ENCODE data around the gene TMEM120A. TPM values are rescaled to one million over a fixed set of nuclear protein-coding genes. Genes with fewer than 3 reads are reported as not detected.
A peak's percentile ranks its signal among the peaks of the same experiment; 100 is the strongest.
"Not testable (repeated sequence)": the region's sequence is repeated elsewhere in the genome, so short reads cannot be mapped to it uniquely, and the experiment has no call there.

TMEM120A gene
- total RNA-seq = 10 to 100 TPM; 14.4 to 53.9 (median 20.1) TPM

DNA sequence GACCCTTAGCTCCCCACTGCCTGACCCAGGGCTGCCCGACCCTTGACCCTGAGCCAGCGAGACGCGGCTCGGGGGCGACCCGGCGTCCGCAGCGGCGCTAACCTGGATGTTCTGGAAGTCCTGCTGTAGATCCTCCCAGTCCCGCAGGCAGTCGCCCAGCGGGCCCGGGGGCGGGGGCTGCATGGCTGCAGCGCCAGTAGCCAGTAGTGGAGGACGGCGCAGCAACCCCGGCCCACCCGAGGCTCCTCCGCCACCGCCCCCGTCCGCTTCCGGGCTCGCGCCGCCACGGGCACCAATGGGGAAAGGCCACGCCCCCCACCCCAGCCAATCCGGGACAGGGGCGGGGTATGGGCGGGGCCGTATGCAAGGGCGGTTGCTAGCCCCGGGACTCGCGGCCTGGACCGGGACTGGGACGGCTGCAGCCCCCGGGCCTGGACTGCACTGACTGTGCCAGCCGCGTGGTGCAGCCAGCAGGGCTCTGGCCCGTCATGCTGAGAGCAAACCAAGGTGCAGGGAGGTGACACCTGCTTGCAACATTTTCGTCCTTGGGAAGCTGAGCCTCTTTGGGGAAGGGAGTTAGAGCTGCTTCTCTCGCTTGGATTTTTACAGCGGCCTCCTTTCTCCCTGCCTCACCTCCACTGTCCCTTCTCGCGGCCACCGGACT, at the start of gene TMEM120A:
Gene TMEM120A (minus strand): TSS at position 208 of the 664 bp plus-strand sequence. CDS start 25 bp downstream, at position 183.
- TF ChIP-seq, protein P1, sequence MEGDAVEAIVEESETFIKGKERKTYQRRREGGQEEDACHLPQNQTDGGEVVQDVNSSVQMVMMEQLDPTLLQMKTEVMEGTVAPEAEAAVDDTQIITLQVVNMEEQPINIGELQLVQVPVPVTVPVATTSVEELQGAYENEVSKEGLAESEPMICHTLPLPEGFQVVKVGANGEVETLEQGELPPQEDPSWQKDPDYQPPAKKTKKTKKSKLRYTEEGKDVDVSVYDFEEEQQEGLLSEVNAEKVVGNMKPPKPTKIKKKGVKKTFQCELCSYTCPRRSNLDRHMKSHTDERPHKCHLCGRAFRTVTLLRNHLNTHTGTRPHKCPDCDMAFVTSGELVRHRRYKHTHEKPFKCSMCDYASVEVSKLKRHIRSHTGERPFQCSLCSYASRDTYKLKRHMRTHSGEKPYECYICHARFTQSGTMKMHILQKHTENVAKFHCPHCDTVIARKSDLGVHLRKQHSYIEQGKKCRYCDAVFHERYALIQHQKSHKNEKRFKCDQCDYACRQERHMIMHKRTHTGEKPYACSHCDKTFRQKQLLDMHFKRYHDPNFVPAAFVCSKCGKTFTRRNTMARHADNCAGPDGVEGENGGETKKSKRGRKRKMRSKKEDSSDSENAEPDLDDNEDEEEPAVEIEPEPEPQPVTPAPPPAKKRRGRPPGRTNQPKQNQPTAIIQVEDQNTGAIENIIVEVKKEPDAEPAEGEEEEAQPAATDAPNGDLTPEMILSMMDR (IDR thresholded peaks at IDR 0.05) = peak in 4 of 6 experiments; percentile 8 to 31 (median 12)
- TF ChIP-seq POLR2A (IDR thresholded peaks at IDR 0.05) = peak in 2 of 4 donors; percentile 80 to 83
- peaks cover 16 to 47% (median 19%) of the 10 kb centered on the region in 3 donors for H3K4me1 ChIP-seq
- intact Hi-C loops (cut with DNase I) = no loop called here
- peak; percentile 72 for DNase-seq
- no peaks in the 10 kb centered on the region for H3K27me3 ChIP-seq
- peaks cover 0 to 38% (median 4%) of the 10 kb centered on the region in 3 donors for H3K36me3 ChIP-seq
- peak within 1 kb of the TSS; percentile 90 to 98 (median 92) for H3K27ac ChIP-seq
- H3K9me3 ChIP-seq = no peaks in the 10 kb centered on the region
- 9 to 17% methylated on average over 6 to 8 of the region's 51 CpGs for WGBS, 2 donors
- peak within 1 kb of the TSS; percentile 85 to 97 (median 87) for H3K4me3 ChIP-seq

DNA sequence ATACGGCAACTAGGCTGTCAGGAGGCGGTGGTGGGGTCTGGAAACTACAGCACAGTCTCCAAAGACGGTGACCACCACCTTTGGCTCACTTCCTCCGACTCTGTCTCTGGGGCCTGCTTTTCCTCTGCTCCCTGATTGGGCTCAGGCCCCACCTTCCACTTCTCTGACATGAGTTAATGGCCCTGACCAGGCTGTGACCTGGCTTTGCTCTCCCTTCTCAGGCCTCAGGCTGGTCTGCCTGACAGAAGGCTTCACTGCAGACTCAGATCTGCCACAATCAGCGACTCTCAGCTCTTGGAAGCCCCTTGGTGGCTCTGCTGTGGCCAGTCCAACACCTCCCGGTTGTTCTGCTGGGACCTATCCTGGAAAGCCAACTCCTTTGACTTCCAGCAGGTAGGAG, 45.7 kb upstream of the TMEM120A start:
- Histone ChIP-seq H3K27ac (no peak overlapping the region), H3K36me3 (peaks cover 0 to 15% (median 0%) of the 10 kb centered on the region in 3 donors), H3K4me3 (no peak overlapping the region), H3K9me3 (no peaks in the 10 kb centered on the region), H3K27me3 (no peaks in the 10 kb centered on the region), H3K4me1 (peaks cover 3 to 5% (median 3%) of the 10 kb centered on the region in 3 donors)
- no peak for TF ChIP-seq POLR2A (IDR thresholded peaks at IDR 0.05)
- DNase-seq = no peak
- intact Hi-C loops (cut with DNase I) = no loop called here
- WGBS, 2 donors = 83 to 92% methylated on average over 2 of the region's 6 CpGs

DNA sequence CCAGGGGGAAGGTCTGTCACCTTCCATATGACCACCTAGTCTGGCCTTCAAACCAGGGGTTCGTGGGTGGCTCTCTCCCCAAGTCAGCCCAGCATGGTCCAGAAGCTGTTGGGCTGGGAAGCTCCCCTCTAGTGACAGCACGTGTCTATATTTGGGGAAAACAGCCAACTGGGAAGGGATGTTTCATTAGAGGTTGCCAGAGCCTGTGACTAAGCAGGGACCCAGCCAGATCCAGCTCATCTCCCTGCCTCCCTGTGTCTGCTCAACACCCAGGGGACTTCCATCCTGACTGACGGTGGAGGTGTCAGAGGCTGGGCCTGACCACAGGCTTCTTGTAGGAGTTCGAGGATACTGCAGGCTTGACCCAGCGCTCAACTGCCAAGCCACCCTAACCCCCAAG, 42.9 kb upstream of the TMEM120A start:
- peaks cover 0 to 3% (median 3%) of the 10 kb centered on the region in 3 donors for H3K4me1 ChIP-seq
- H3K9me3 ChIP-seq = no peaks in the 10 kb centered on the region
- H3K27ac ChIP-seq = no peak overlapping the region
- peaks cover 0 to 15% (median 0%) of the 10 kb centered on the region in 3 donors for H3K36me3 ChIP-seq
- H3K4me3 ChIP-seq = no peak overlapping the region
- intact Hi-C loops (cut with DNase I) = no loop called here
- TF ChIP-seq, protein P1 (IDR thresholded peaks at IDR 0.05) = no peak
- TF ChIP-seq POLR2A (IDR thresholded peaks at IDR 0.05) = no peak
- no CpG with 5 or more reads among the region's 5 CpGs for WGBS, 2 donors
- DNase-seq = no peak
- H3K27me3 ChIP-seq = no peaks in the 10 kb centered on the region

DNA sequence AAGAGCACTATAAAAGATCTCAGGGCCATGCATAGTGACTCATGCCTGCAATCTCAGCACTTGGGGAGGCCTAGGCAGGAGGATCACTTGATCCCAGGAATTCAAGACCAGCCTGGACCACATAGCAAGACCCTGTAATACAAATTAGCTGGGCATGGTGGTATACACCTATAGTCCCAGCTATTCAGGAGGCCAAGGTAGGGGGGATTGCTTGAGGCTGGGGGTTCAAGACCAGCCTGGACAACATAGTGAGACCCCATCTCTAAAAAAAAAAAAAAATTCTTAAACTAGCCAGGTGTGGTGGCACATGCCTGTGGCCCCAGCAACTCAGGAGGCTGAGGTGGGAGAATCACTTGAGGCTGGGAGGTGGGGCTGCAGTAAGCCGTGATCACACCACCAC, 37.6 kb upstream of the TMEM120A start:
- TF ChIP-seq POLR2A (IDR thresholded peaks at IDR 0.05) = no peak
- TF ChIP-seq, protein P1 (IDR thresholded peaks at IDR 0.05) = no peak
- H3K27me3 ChIP-seq = no peaks in the 10 kb centered on the region
- WGBS, 2 donors = 93 to 100% methylated on average over 1 of the region's 1 CpG
- DNase-seq = no peak
- H3K36me3 ChIP-seq = peaks cover 0 to 32% (median 0%) of the 10 kb centered on the region in 3 donors
- H3K9me3 ChIP-seq = no peaks in the 10 kb centered on the region
- intact Hi-C loops (cut with DNase I) = no loop called here
- H3K4me1 ChIP-seq = peaks cover 0 to under 1% (median 0%) of the 10 kb centered on the region in 3 donors
- no peak overlapping the region for H3K27ac ChIP-seq
- H3K4me3 ChIP-seq = no peak overlapping the region

DNA sequence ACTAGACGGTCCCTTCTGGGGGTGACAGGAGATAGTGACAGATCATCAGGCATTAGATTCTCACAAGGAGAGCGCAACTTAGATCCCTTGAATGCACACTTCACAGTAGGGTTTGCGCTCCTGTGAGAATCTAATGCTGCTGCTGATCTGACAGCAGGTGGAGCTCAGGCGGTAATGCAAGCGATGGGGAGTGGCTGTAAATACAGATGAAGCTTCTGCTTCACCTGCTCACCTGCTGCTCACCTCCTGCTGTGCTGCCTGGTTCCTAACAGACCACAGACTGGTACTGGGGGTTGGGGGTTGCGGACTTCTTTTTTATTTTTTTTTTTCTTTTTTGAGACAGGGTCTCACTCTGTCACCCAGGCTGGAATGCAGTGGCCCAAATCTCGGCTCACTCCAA, 35.3 kb upstream of the TMEM120A start:
- TF ChIP-seq, protein P1 (IDR thresholded peaks at IDR 0.05) = peak in 1 of 6 experiments; percentile 35
- intact Hi-C loops (cut with DNase I); DNase-seq; H3K27ac ChIP-seq; H3K9me3 ChIP-seq; H3K4me3 ChIP-seq; H3K27me3 ChIP-seq; H3K4me1 ChIP-seq: not testable (repeated sequence)
- 81 to 96% methylated on average over 6 to 7 of the region's 7 CpGs for WGBS, 2 donors
- peaks cover 0 to 49% (median 0%) of the 10 kb centered on the region in 3 donors for H3K36me3 ChIP-seq

Measured in esophagus squamous epithelium (tissue), 5 donors.